GM12878 (cell line): Measurements from ENCODE around the gene CZIB. TPM values are rescaled to one million over a fixed set of nuclear protein-coding genes. Genes with fewer than 3 reads are reported as not detected.
A peak's percentile ranks its signal among the peaks of the same experiment; 100 is the strongest.

Source experiments
- ATAC-seq: fragments of 200-7000 bp; cut with Tn5 transposase; 3 replicates; pipeline ENCODE4 v1.9.1; 2020; ENCODE audit warnings: mild to moderate bottlenecking, moderate library complexity
- BruUV-seq: library from RNA; stranded (reverse); fragments of 400-500 nt; replicated peaks from 2 replicates; lab custom pipeline; 2021; lab: Mats Ljungman, UMichigan
- CTCF ChIA-PET: fragments of 300-600 bp; sonication (Branson Sonifier 250); formaldehyde crosslinking; extraction: SDS; loops from one replicate; lab custom pipeline; 2021; ENCODE audit warnings: inconsistent platforms; lab: Yijun Ruan, JAX
- POLR2A ChIA-PET: fragments of 350-600 bp; formaldehyde crosslinking; extraction: SDS; loops from one replicate; lab custom pipeline; 2021; ENCODE audit warnings: inconsistent platforms; lab: Charles Lee
- RAD21 ChIA-PET: fragments of 300-600 bp; sonication (Branson Sonifier 250); formaldehyde crosslinking; loops from one replicate; lab custom pipeline; 2023; ENCODE audit warnings: antibody characterized with exemption; ENCODE audit not compliant: unreplicated experiment; lab: Charles Lee
- SMC1A ChIA-PET: fragments of 300-600 bp; sonication (Branson Sonifier 250); formaldehyde crosslinking; loops from one replicate; lab custom pipeline; 2023; ENCODE audit not compliant: unreplicated experiment, uncharacterized antibody; lab: Charles Lee
- DNase-seq: peaks from one replicate; pipeline ENCODE4 v3.0.0-alpha.2; 2011; ENCODE audit warnings: low read depth, low spot score
- FAIRE-seq: peaks from 3 replicates; lab custom pipeline; 2011; peaks lifted over from hg19 to GRCh38; lab: Jason Lieb, UNC
- H2AFZ ChIP-seq: 2 replicates; pipeline ENCODE4 v1.6.0; 2011; ENCODE audit warnings: low read depth, low read length, control low read depth; ENCODE audit not compliant: control insufficient read depth
- H3K27ac ChIP-seq: 2 replicates; pipeline ENCODE4 v1.5.1; 2011; ENCODE audit warnings: control low read depth; ENCODE audit not compliant: control insufficient read depth, insufficient read depth
- H3K27me3 ChIP-seq, 2 experiments: replicated peaks in 1 of 2; 2 replicates each; pipeline versions ENCODE4 v1.6.0 to v1.6.1; 2011; ENCODE audit warnings: low read length in 1 of 2; ENCODE audit not compliant: control insufficient read depth in 2 of 2, insufficient read depth in 2 of 2
- H3K36me3 ChIP-seq, 2 experiments: 2 replicates each; pipeline ENCODE4 v1.5.1; 2011; ENCODE audit warnings: low read length in 1 of 2; ENCODE audit not compliant: control insufficient read depth in 2 of 2, insufficient read depth in 2 of 2
- H3K4me1 ChIP-seq: 2 replicates; pipeline ENCODE4 v1.6.1; 2011; ENCODE audit warnings: mild to moderate bottlenecking, low read length, moderate library complexity, mixed read lengths; ENCODE audit not compliant: control insufficient read depth, insufficient read depth
- H3K4me2 ChIP-seq: 2 replicates; pipeline ENCODE4 v1.6.0; 2011; ENCODE audit warnings: control low read depth; ENCODE audit not compliant: control insufficient read depth, insufficient read depth
- H3K4me3 ChIP-seq: fragments of 200-600 bp; sonication (generic); 2 replicates; pipeline ENCODE4 v1.5.1; 2016
- H3K79me2 ChIP-seq: 2 replicates; pipeline ENCODE4 v1.6.0; 2011; ENCODE audit warnings: low read length; ENCODE audit not compliant: control insufficient read depth, insufficient read depth
- H3K9ac ChIP-seq: 2 replicates; pipeline ENCODE4 v1.8.0; 2011; ENCODE audit warnings: low read length, control low read depth, mixed read lengths; ENCODE audit not compliant: control insufficient read depth, insufficient read depth
- H3K9me3 ChIP-seq: replicated peaks from 3 replicates; pipeline ENCODE4 v1.5.1; 2011; ENCODE audit warnings: mild to moderate bottlenecking, low read length; ENCODE audit not compliant: control insufficient read depth, insufficient read depth
- H4K20me1 ChIP-seq: 2 replicates; pipeline ENCODE4 v1.6.0; 2011; ENCODE audit not compliant: control insufficient read depth, insufficient read depth
- BRCA1 ChIP-seq: IDR thresholded peaks from 2 replicates; pipeline ENCODE4 v1.6.1; 2011; ENCODE audit warnings: low read depth, low read length, improper control_type of control experiment
- CEBPB ChIP-seq, 2 experiments: fragments of 150-350 bp in 1 of 2; IDR thresholded peaks; 2 replicates each; pipeline ENCODE4 v1.6.1; 2012 to 2014; ENCODE audit warnings: low read depth in 2 of 2, low read length in 2 of 2, borderline replicate concordance in 1 of 2, inconsistent platforms in 1 of 2
- IKZF1 ChIP-seq: fragments of 450-650 bp; conservative IDR thresholded peaks from 2 replicates; pipeline ENCODE4 v1.6.1; 2017; ENCODE audit warnings: antibody characterized with exemption, mild to moderate bottlenecking
- MTA3 ChIP-seq: IDR thresholded peaks from 2 replicates; pipeline ENCODE4 v1.6.1; 2012; ENCODE audit warnings: low read length, inconsistent platforms, borderline replicate concordance
- MXI1 ChIP-seq: fragments of 150-350 bp; IDR thresholded peaks from 2 replicates; pipeline ENCODE4 v1.6.1; 2011; ENCODE audit warnings: low read depth, mild to moderate bottlenecking, inconsistent platforms, low read length, improper control_type of control experiment
- SMARCA5 ChIP-seq: fragments of 450-650 bp; IDR thresholded peaks from 2 replicates; pipeline ENCODE4 v1.6.1; 2017; ENCODE audit warnings: mild to moderate bottlenecking
- ZNF687 ChIP-seq: fragments of 450-650 bp; IDR thresholded peaks from 2 replicates; pipeline ENCODE4 v1.6.1; 2017; ENCODE audit warnings: mild to moderate bottlenecking, moderate library complexity
- WGBS: methylation state at CpG from one replicate; pipeline ENCODE4 v1.1.6; 2016; ENCODE audit warnings: low lambda C conversion rate; ENCODE audit not compliant: insufficient replicate concordance, insufficient coverage; ENCODE audit errors: missing lambda C conversion rate; 5-methylcytosine and 5-hydroxymethylcytosine counted together
- in situ Hi-C: fragments of 300-500 bp; cut with MboI; formaldehyde crosslinking; loops from 9 replicates; pipeline ENCODE4 v1.14.3; 2018; ENCODE audit warnings: mixed read lengths
- intact Hi-C: fragments of 100-400 bp; cut with micrococcal nuclease; formaldehyde crosslinking; loops from one replicate; pipeline ENCODE4 v1.14.2; 2022; ENCODE audit not compliant: unreplicated experiment
- polyA plus RNA-seq, 11 experiments: library from polyadenylated mRNA; depleted of rRNA in 4 of 11; unstranded in 6 of 11; stranded (reverse) in 5 of 11; fragments of >200 nt; fragmentation: Nextera tagmentation in 4 of 11; fragmentation: Illumina TruSeq in 1 of 11; extraction: Ambion mirVana in 4 of 11; extraction: Trizol in 1 of 11; gene quantifications; 1 replicate in 1 of 11; 2 replicates in 10 of 11; pipeline versions ENCODE4 v1.2.1 to v1.2.3, GENCODE V29; 2011 to 2016; ENCODE audit warnings: inconsistent platforms in 2 of 11, missing spikeins in 2 of 11, low read depth in 1 of 11
- total RNA-seq, 4 experiments: library from RNA; depleted of rRNA in 3 of 4; stranded (reverse); fragments of >200 nt in 3 of 4; fragmentation: Illumina TruSeq in 1 of 4; extraction: Trizol in 1 of 4; gene quantifications; 2 replicates each; pipeline versions ENCODE4 v1.2.1 to v1.2.3, GENCODE V29; 2013 to 2021

The CZIB gene
- total and polyA plus RNA-seq, 10 of the 15 experiments (the other 5 are each of a cell fraction or from before 2014, with no cell fraction given) = 36.1 to 68.3 (median 50.4) TPM

- ATAC-seq = no peak
- Histone ChIP-seq H3K36me3 (peaks cover 25 to 43% of the 10 kb centered on the region in 2 experiments), H3K27me3 (no peaks in the 10 kb centered on the region), H2AFZ (no peak overlapping the region), H3K79me2 (no peaks in the 10 kb centered on the region), H4K20me1 (no peaks in the 10 kb centered on the region), H3K4me3 (no peak overlapping the region), H3K9me3 (no peaks in the 10 kb centered on the region), H3K4me2 (peak overlapping the region; percentile 32; the same call in 1 of the 2 replicates), H3K27ac (peak overlapping the region; percentile 73), H3K4me1 (peaks cover 10% of the 10 kb centered on the region), H3K9ac (no peak overlapping the region)
- DNase-seq = no peak
- ChIA-PET POLR2A (no interaction called here), CTCF (interaction anchor here (1.7 kb wide), 1 partner anchor 31 kb away, joined by 4 read pairs; no protein-coding TSS in a partner anchor), RAD21 (interaction anchor here (1.0 kb wide), 1 partner anchor 22 kb away, joined by 3 read pairs; the partner anchor contains the start of gene MAGOH), SMC1A (no interaction called here)
- TF ChIP-seq BRCA1 = no peak
- TF ChIP-seq IKZF1 = no peak
- no peak for TF ChIP-seq CEBPB (IDR thresholded peaks at IDR 0.05; ENCODE audit: borderline replicate concordance in 1 of 2, low read depth in 2 of 2, low read length in 2 of 2)
- no peak for TF ChIP-seq SMARCA5
- TF ChIP-seq MTA3 = no peak
- TF ChIP-seq MXI1 = no peak
- intact Hi-C loops (no loop called here), in situ Hi-C loops (no loop called here)
- WGBS = 74% methylated on average over 4 of the region's 4 CpGs
- BruUV-seq = no TSS peak
- FAIRE-seq = no peak
Observed at GRCh38 chr1:53260631-53261247, 40.3 kb upstream of the CZIB start.

- Histone ChIP-seq H3K4me3 (no peak overlapping the region), H3K4me2 (peak overlapping the region; percentile 32), H2AFZ (no peak overlapping the region; the same call in 1 of the 2 replicates), H4K20me1 (no peaks in the 10 kb centered on the region), H3K27ac (peak overlapping the region; percentile 73; the same call in 1 of the 2 replicates), H3K79me2 (no peaks in the 10 kb centered on the region), H3K9me3 (no peaks in the 10 kb centered on the region), H3K9ac (no peak overlapping the region), H3K27me3 (no peaks in the 10 kb centered on the region), H3K4me1 (peaks cover 10% of the 10 kb centered on the region), H3K36me3 (peaks cover 25 to 42% of the 10 kb centered on the region in 2 experiments)
- RAD21 ChIA-PET = no interaction called here
- intact Hi-C loops (no loop called here), in situ Hi-C loops (no loop called here)
- DNase-seq (no peak), ATAC-seq (peak; percentile 61), FAIRE-seq (peak; percentile 78)
- no peak for TF ChIP-seq ZNF687
- no TSS peak for BruUV-seq
- SMC1A ChIA-PET = no interaction called here
- POLR2A ChIA-PET = no interaction called here
- 2% methylated on average over 2 of the region's 2 CpGs for WGBS
- CTCF ChIA-PET = interaction anchor here (1.2 to 2.3 kb wide), 2 partner anchors 9 to 18 kb away, joined by 3 to 5 read pairs; no protein-coding TSS in a partner anchor
Observed at GRCh38 chr1:53259932-53260331, 39.5 kb upstream of the CZIB start.
